Adrenal gland (tissue), 12 donors: ENCODE measurements around the gene CWC22. TPM values are rescaled to one million over a fixed set of nuclear protein-coding genes. Genes with fewer than 3 reads are reported as not detected.

ENCODE experiments used
- DNase-seq, 7 donors: peaks; one replicate each; pipeline ENCODE4 v3.0.0-alpha.2; 2019 to 2020
- H3K27ac ChIP-seq, 5 donors: fragments of 200-600 bp; sonication (generic) in 4 of 5; 1 replicate in 3 of 5; 2 replicates in 2 of 5; pipeline versions ENCODE4 v1.5.1 to v1.8.0; 2016 to 2020; ENCODE audit warnings: mild to moderate bottlenecking in 1 of 5
- H3K27me3 ChIP-seq: fragments of 200-600 bp; 2 replicates; pipeline ENCODE4 v1.8.0; 2021
- H3K36me3 ChIP-seq, 2 donors: fragments of 200-600 bp; replicated peaks in 1 of 2; 1 replicate in 1 of 2; 2 replicates in 1 of 2; pipeline versions ENCODE4 v1.5.1 to v1.8.0; 2018 to 2022
- H3K4me1 ChIP-seq, 2 donors: fragments of 200-600 bp; replicated peaks in 1 of 2; 1 replicate in 1 of 2; 2 replicates in 1 of 2; pipeline versions ENCODE4 v1.5.1 to v1.8.0; 2018 to 2021
- H3K4me3 ChIP-seq, 4 donors: fragments of 200-600 bp; sonication (generic) in 3 of 4; one replicate each; pipeline ENCODE4 v1.5.1; 2016 to 2018
- H3K9me3 ChIP-seq, 3 donors: fragments of 200-600 bp; sonication (generic) in 1 of 3; replicated peaks in 1 of 3; 1 replicate in 2 of 3; 2 replicates in 1 of 3; pipeline versions ENCODE4 v1.5.1 to v1.8.0; 2016 to 2021
- CTCF ChIP-seq, 6 experiments: fragments of 450-650 bp in 4 of 6; fragments of 200-600 bp in 2 of 6; sonication (generic) in 1 of 6; IDR thresholded peaks; 1 replicate in 5 of 6; 2 replicates in 1 of 6; pipeline versions ENCODE4 v1.5.1 to v1.8.0; 2016 to 2021; ENCODE audit warnings: antibody characterized with exemption in 6 of 6, mild to moderate bottlenecking in 2 of 6, moderate library complexity in 1 of 6
- POLR2A ChIP-seq, 2 donors: fragments of 450-650 bp; IDR thresholded peaks; one replicate each; pipeline ENCODE4 v1.6.1; 2017; ENCODE audit warnings: antibody characterized with exemption in 2 of 2, mild to moderate bottlenecking in 2 of 2, moderate library complexity in 1 of 2
- WGBS, 4 donors: extraction: QIAGEN DNeasy Blood & Tissue Kit in 2 of 4; methylation state at CpG; one replicate each; pipeline versions ENCODE4 v1.1.5 to v1.1.7; 2013 to 2017; 5-methylcytosine and 5-hydroxymethylcytosine counted together
- intact Hi-C, 2 donors: fragments of 100-400 bp; cut with DNase I; formaldehyde crosslinking; loops; one replicate each; pipeline versions ENCODE4 v1.14.1 to v1.15.0; 2022 to 2023
- polyA plus RNA-seq, 3 donors: library from polyadenylated mRNA; stranded (reverse); fragments of 200-250 nt in 2 of 3; fragments of 350-450 nt in 1 of 3; fragmentation: Illumina TruSeq in 1 of 3; extraction: RNeasy Lipid Tissue Mini Kit (QIAGEN cat#74804) in 1 of 3; gene quantifications; one replicate each; pipeline ENCODE4 v1.2.3, GENCODE V29; 2013 to 2014
- total RNA-seq, 9 donors: library from RNA; depleted of rRNA in 4 of 9; stranded (reverse); fragments of >200 nt in 4 of 9; fragments of 120-200 nt in 1 of 9; fragmentation: NEBNext Ultra II Directional in 1 of 9; extraction: Animal tissue kit (Norgen Biotek cat#: 25700) in 1 of 9; gene quantifications; one replicate each; pipeline versions ENCODE4 v1.1.0 to v1.2.4, GENCODE V29; 2013 to 2023
- donor health status: healthy with polysubstance abuse.
- donor health status: Bipolar disorder and iron deficiency.
- donor health status: DM: yes; HTN: yes; CAD: no.
- donor health status: DM: no; HTN: no; CAD: no.
- donor health status: DM: no; HTN: no; CAD: no.
- donor health status: DM: yes; HTN: yes; CAD: no.

Gene CWC22
- total and polyA plus RNA-seq, 12 donors: 9.2 to 22.0 (median 14.9) TPM

DNA sequence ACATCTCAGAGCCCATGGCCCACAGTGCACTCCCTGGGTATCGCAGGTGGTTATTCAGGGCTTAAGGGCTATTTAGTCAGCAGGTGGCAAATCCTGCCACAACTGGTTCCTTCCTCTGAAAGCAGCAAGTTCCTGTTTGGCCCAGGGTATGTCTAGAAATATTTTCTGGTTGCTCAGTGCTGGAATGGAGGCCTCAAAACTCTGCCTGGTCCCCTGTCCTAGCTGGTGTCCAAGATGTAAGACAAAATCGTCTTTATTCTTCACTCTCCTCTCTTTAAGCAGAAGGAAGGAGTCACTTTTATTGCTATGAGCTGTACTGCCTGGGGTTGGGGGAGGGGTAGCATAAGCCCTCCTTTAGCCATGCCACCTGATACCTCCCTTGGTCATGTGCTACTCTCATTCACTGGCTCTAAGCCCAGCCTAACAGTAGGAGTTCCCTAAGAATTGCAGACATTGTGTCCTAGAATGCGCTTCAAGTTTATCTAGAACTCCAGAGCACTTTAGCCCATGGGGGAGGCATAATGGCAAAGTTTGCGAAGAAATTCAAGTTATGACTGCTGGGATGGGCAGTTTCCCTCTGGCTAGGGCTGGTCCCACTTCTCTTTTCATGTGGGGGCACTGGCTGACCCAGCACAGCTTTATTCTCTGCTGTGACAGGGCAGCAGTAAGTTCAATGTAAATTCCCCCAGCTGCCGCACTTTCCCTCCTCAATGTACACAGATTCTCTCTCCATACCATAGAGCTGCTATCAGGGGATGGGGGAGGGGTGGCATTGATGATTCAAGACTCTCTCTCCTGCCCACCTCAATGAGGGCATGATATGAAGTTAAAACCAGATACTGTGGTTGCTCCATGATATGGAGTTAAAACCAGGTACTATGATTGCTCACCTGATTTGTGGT is 27.1 kb upstream of the CWC22 start:
- H3K4me1 ChIP-seq: no peaks in the 10 kb centered on the region
- intact Hi-C loops: no loop called here
- no peak for TF ChIP-seq POLR2A (IDR thresholded peaks at IDR 0.05)
- no peak for TF ChIP-seq CTCF (IDR thresholded peaks at IDR 0.05)
- WGBS, 4 donors: 66 to 86% (median 77%) methylated on average over 5 of the region's 5 CpGs
- no peaks in the 10 kb centered on the region for H3K9me3 ChIP-seq
- DNase-seq: no peak
- no peak overlapping the region for H3K27ac ChIP-seq
- peaks cover 4% of the 10 kb centered on the region for H3K27me3 ChIP-seq
- H3K36me3 ChIP-seq: no peaks in the 10 kb centered on the region
- no peak overlapping the region for H3K4me3 ChIP-seq

- Histone ChIP-seq H3K4me3 (no peak overlapping the region), H3K36me3 (no peaks in the 10 kb centered on the region), H3K27ac (no peak overlapping the region), H3K9me3 (no peaks in the 10 kb centered on the region), H3K27me3 (no peaks in the 10 kb centered on the region), H3K4me1 (no peaks in the 10 kb centered on the region)
- DNase-seq: no peak
- TF ChIP-seq CTCF (IDR thresholded peaks at IDR 0.05): no peak
- TF ChIP-seq POLR2A (IDR thresholded peaks at IDR 0.05): no peak
- WGBS, 4 donors: 71 to 91% (median 90%) methylated on average over 1 of the region's 1 CpG
- intact Hi-C loops: no loop called here
Observed at GRCh38 chr2:180029575-180029974, 22.5 kb upstream of the CWC22 start.

GRCh38 chr2:180021850-180022249 is 14.8 kb upstream of the CWC22 start:
- H3K4me1 ChIP-seq: no peaks in the 10 kb centered on the region
- no peaks in the 10 kb centered on the region for H3K27me3 ChIP-seq
- no peaks in the 10 kb centered on the region for H3K9me3 ChIP-seq
- WGBS, 4 donors: 90 to 94% (median 94%) methylated on average over 23 of the region's 23 CpGs
- TF ChIP-seq POLR2A (IDR thresholded peaks at IDR 0.05) (no peak), CTCF (IDR thresholded peaks at IDR 0.05) (no peak)
- no peak overlapping the region for H3K4me3 ChIP-seq
- H3K36me3 ChIP-seq: no peaks in the 10 kb centered on the region
- no peak overlapping the region for H3K27ac ChIP-seq
- DNase-seq: no peak
- intact Hi-C loops: no loop called here

GRCh38 chr2:180017784-180018183 is 10.7 kb upstream of the CWC22 start:
- Histone ChIP-seq H3K4me1 (no peaks in the 10 kb centered on the region), H3K27ac (no peak overlapping the region), H3K27me3 (no peaks in the 10 kb centered on the region), H3K36me3 (no peaks in the 10 kb centered on the region), H3K9me3 (no peaks in the 10 kb centered on the region), H3K4me3 (no peak overlapping the region)
- WGBS, 4 donors: 51 to 58% (median 55%) methylated on average over 4 of the region's 4 CpGs
- TF ChIP-seq CTCF (IDR thresholded peaks at IDR 0.05): no peak
- no peak for TF ChIP-seq POLR2A (IDR thresholded peaks at IDR 0.05)
- intact Hi-C loops: no loop called here
- DNase-seq: peak in 4 of 7 donors; percentile 26 to 56 (median 43)
